GM19035 (cell line): Measurements from ENCODE around the gene DTWD2.
A peak's percentile ranks its signal among the peaks of the same experiment; 100 is the strongest.

Source experiments
- ATAC-seq: cut with Tn5 transposase; IDR thresholded peaks from one replicate; pipeline ENCODE4 v1.9.1; 2021; ENCODE audit not compliant: unreplicated experiment

DTWD2 gene

GRCh38 chr5:118987988-118988865 lies at the start of gene DTWD2:
TSS of gene DTWD2 (minus strand) at chr5:118988547. CDS start at chr5:118988511, 36 bp downstream.
- ATAC-seq = peak; percentile 92

GRCh38 chr5:119037496-119038215 lies 49.3 kb upstream of the DTWD2 start:
- ATAC-seq = no peak

- ATAC-seq = no peak
Measured at GRCh38 chr5:119036101-119036762, 47.9 kb upstream of the DTWD2 start.

- no peak for ATAC-seq
Measured at GRCh38 chr5:119033135-119033534, 44.8 kb upstream of the DTWD2 start.

- ATAC-seq = no peak
Measured at GRCh38 chr5:119032656-119033055, 44.3 kb upstream of the DTWD2 start.

- ATAC-seq = peak; percentile 44
Measured at GRCh38 chr5:119031905-119032304, 43.6 kb upstream of the DTWD2 start.

- peak; percentile 89 for ATAC-seq
Measured at GRCh38 chr5:119031011-119031886, 42.9 kb upstream of the DTWD2 start.

GRCh38 chr5:119028575-119028974 lies 40.2 kb upstream of the DTWD2 start:
- no peak for ATAC-seq

- ATAC-seq = no peak
Measured at GRCh38 chr5:119022773-119023172, 34.4 kb upstream of the DTWD2 start.

GRCh38 chr5:119022017-119022745 lies 33.8 kb upstream of the DTWD2 start:
- ATAC-seq = peak; percentile 70

- no peak for ATAC-seq
Measured at GRCh38 chr5:119021149-119021732, 32.9 kb upstream of the DTWD2 start.

- ATAC-seq = no peak
Measured at GRCh38 chr5:119019949-119020348, 31.6 kb upstream of the DTWD2 start.

GRCh38 chr5:119019501-119019900 lies 31.2 kb upstream of the DTWD2 start:
- no peak for ATAC-seq

GRCh38 chr5:119017994-119018393 lies 29.6 kb upstream of the DTWD2 start:
- no peak for ATAC-seq

- peak; percentile 82 for ATAC-seq
Measured at GRCh38 chr5:119016125-119016774, 27.9 kb upstream of the DTWD2 start.

GRCh38 chr5:119011186-119011585 lies 22.8 kb upstream of the DTWD2 start:
- ATAC-seq = no peak

GRCh38 chr5:119010206-119010605 lies 21.9 kb upstream of the DTWD2 start:
- no peak for ATAC-seq

- ATAC-seq = no peak
Measured at GRCh38 chr5:119009131-119009530, 20.8 kb upstream of the DTWD2 start.

GRCh38 chr5:118999696-119000095 lies 11.3 kb upstream of the DTWD2 start:
- no peak for ATAC-seq
